Measurements from ENCODE around the gene ANKRD22.
A peak's percentile ranks its signal among the peaks of the same experiment; 100 is the strongest.

The ANKRD22 gene

GRCh38 chr10:88849234-88849633 is 2.4 kb downstream of the ANKRD22 start:
- H3K4me1 ChIP-seq (ENCODE audit: insufficient read depth, poor library complexity, severe bottlenecking), result peaks cover 40% of the 10 kb centered on the region
- no peaks in the 10 kb centered on the region for H3K9me3 ChIP-seq (ENCODE audit: severe bottlenecking)
- peak overlapping the region; percentile 60 for H3K27ac ChIP-seq (ENCODE audit: poor library complexity, severe bottlenecking)
- ATAC-seq (ENCODE audit: low read depth) (no peak), DNase-seq (ENCODE audit: low spot score) (no peak)
- no peak overlapping the region for H3K4me3 ChIP-seq (ENCODE audit: severe bottlenecking)
- no peaks in the 10 kb centered on the region for H3K36me3 ChIP-seq (ENCODE audit: low read depth)
- no peaks in the 10 kb centered on the region for H3K27me3 ChIP-seq (ENCODE audit: insufficient read depth, poor library complexity, severe bottlenecking)
- TF ChIP-seq CTCF (IDR thresholded peaks at IDR 0.05; ENCODE audit: poor library complexity, severe bottlenecking), result no peak

GRCh38 chr10:88848499-88848898 is 3.1 kb downstream of the ANKRD22 start:
- TF ChIP-seq CTCF (IDR thresholded peaks at IDR 0.05; ENCODE audit: poor library complexity, severe bottlenecking), result no peak
- no peaks in the 10 kb centered on the region for H3K27me3 ChIP-seq (ENCODE audit: insufficient read depth, poor library complexity, severe bottlenecking)
- H3K9me3 ChIP-seq (ENCODE audit: severe bottlenecking), result no peaks in the 10 kb centered on the region
- no peak overlapping the region for H3K4me3 ChIP-seq (ENCODE audit: severe bottlenecking)
- no peaks in the 10 kb centered on the region for H3K36me3 ChIP-seq (ENCODE audit: low read depth)
- DNase-seq (ENCODE audit: low spot score) (no peak), ATAC-seq (ENCODE audit: low read depth) (peak; percentile 63)
- peaks cover 40% of the 10 kb centered on the region for H3K4me1 ChIP-seq (ENCODE audit: insufficient read depth, poor library complexity, severe bottlenecking)
- H3K27ac ChIP-seq (ENCODE audit: poor library complexity, severe bottlenecking), result peak overlapping the region; percentile 60

DNA sequence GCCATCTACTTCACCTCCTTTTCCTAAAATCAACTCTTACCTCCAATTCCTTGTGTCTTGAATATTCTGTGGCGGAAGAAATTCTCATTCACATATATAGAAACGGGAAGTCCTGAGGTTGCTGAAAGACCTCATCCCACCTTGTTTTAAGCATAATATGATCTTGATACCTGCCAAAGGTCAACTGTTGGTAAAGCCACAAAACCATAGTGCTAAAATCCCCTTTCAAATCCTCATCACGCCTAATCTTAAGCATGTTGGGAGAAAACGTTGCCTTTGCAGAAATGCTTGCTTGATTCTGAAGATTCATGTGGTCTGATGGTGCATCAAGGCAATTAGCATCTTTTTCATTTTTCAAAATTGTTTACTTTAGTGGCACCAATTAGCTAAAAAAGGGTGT is 8.5 kb downstream of the ANKRD22 start:
- DNase-seq (ENCODE audit: low spot score) (no peak), ATAC-seq (ENCODE audit: low read depth) (no peak)
- no peaks in the 10 kb centered on the region for H3K27me3 ChIP-seq (ENCODE audit: insufficient read depth, poor library complexity, severe bottlenecking)
- H3K36me3 ChIP-seq (ENCODE audit: low read depth), result no peaks in the 10 kb centered on the region
- H3K4me3 ChIP-seq (ENCODE audit: severe bottlenecking), result no peak overlapping the region
- H3K27ac ChIP-seq (ENCODE audit: poor library complexity, severe bottlenecking), result no peak overlapping the region
- H3K9me3 ChIP-seq (ENCODE audit: severe bottlenecking), result no peaks in the 10 kb centered on the region
- peaks cover 11% of the 10 kb centered on the region for H3K4me1 ChIP-seq (ENCODE audit: insufficient read depth, poor library complexity, severe bottlenecking)
- no peak for TF ChIP-seq CTCF (IDR thresholded peaks at IDR 0.05; ENCODE audit: poor library complexity, severe bottlenecking)

- ATAC-seq (ENCODE audit: low read depth) (no peak), DNase-seq (ENCODE audit: low spot score) (no peak)
- peaks cover 8% of the 10 kb centered on the region for H3K4me1 ChIP-seq (ENCODE audit: insufficient read depth, poor library complexity, severe bottlenecking)
- H3K27me3 ChIP-seq (ENCODE audit: insufficient read depth, poor library complexity, severe bottlenecking), result no peaks in the 10 kb centered on the region
- H3K36me3 ChIP-seq (ENCODE audit: low read depth), result no peaks in the 10 kb centered on the region
- no peak overlapping the region for H3K27ac ChIP-seq (ENCODE audit: poor library complexity, severe bottlenecking)
- H3K4me3 ChIP-seq (ENCODE audit: severe bottlenecking), result no peak overlapping the region
- TF ChIP-seq CTCF (IDR thresholded peaks at IDR 0.05; ENCODE audit: poor library complexity, severe bottlenecking), result no peak
- H3K9me3 ChIP-seq (ENCODE audit: severe bottlenecking), result no peaks in the 10 kb centered on the region
Observed at GRCh38 chr10:88841316-88842111, 10.1 kb downstream of the ANKRD22 start.

DNA sequence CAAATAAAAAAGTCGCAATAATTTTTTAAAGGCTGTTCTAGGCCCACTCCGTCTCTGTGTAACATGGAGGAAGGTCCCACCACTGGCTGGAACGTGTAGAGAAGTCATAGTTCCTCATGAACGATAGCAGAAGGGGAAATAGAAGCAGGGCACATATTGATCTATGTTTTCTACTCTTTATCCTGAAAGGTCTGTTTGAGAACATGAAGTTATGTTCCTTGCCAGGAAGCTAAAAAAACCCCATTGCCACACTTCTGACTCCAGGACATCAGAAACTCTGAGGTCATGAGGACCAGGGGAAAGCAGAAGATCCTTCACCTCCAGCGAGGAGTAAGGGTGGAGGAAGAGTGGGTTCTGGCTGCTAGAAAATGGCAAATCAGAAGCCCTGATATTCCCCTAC is 10.8 kb downstream of the ANKRD22 start:
- no peak overlapping the region for H3K27ac ChIP-seq (ENCODE audit: poor library complexity, severe bottlenecking)
- H3K4me1 ChIP-seq (ENCODE audit: insufficient read depth, poor library complexity, severe bottlenecking), result peaks cover 8% of the 10 kb centered on the region
- no peaks in the 10 kb centered on the region for H3K27me3 ChIP-seq (ENCODE audit: insufficient read depth, poor library complexity, severe bottlenecking)
- ATAC-seq (ENCODE audit: low read depth), result no peak
- H3K9me3 ChIP-seq (ENCODE audit: severe bottlenecking), result no peaks in the 10 kb centered on the region
- no peak for DNase-seq (ENCODE audit: low spot score)
- H3K4me3 ChIP-seq (ENCODE audit: severe bottlenecking), result no peak overlapping the region
- no peaks in the 10 kb centered on the region for H3K36me3 ChIP-seq (ENCODE audit: low read depth)
- TF ChIP-seq CTCF (IDR thresholded peaks at IDR 0.05; ENCODE audit: poor library complexity, severe bottlenecking), result no peak
